NT2/D1 (cell line): ENCODE data around the gene USH2A.

ENCODE experiments used
- DNase-seq: peaks from one replicate; pipeline ENCODE4 v3.0.0-alpha.2; 2011; ENCODE audit warnings: low read depth, low spot score
- H3K27me3 ChIP-seq: 2 replicates; pipeline ENCODE4 v1.6.0; 2011; ENCODE audit warnings: mild to moderate bottlenecking; ENCODE audit not compliant: insufficient read length, insufficient read depth
- H3K36me3 ChIP-seq: 2 replicates; pipeline ENCODE4 v1.6.1; 2011; ENCODE audit warnings: mild to moderate bottlenecking, low read length, mixed read lengths; ENCODE audit not compliant: insufficient read depth, insufficient read length
- H3K4me1 ChIP-seq: 2 replicates; pipeline ENCODE4 v1.5.1; 2011; ENCODE audit not compliant: insufficient read depth, insufficient read length
- H3K4me3 ChIP-seq: 2 replicates; pipeline ENCODE4 v1.5.1; 2011; ENCODE audit warnings: low read depth; ENCODE audit not compliant: insufficient read length
- H3K9ac ChIP-seq: 2 replicates; pipeline ENCODE4 v1.6.0; 2011; ENCODE audit warnings: low read depth; ENCODE audit not compliant: insufficient read length
- H3K9me3 ChIP-seq: 2 replicates; pipeline ENCODE4 v1.5.1; 2011; ENCODE audit warnings: mild to moderate bottlenecking, low read length; ENCODE audit not compliant: insufficient read depth
- SUZ12 ChIP-seq: IDR thresholded peaks from 2 replicates; pipeline ENCODE4 v1.6.1; 2011; ENCODE audit not compliant: insufficient read length, insufficient read depth; ENCODE audit errors: extremely low read depth
- YY1 ChIP-seq: IDR thresholded peaks from 2 replicates; pipeline ENCODE4 v1.6.1; 2011; ENCODE audit not compliant: insufficient read length, insufficient read depth
- ZNF274 ChIP-seq: IDR thresholded peaks from 2 replicates; pipeline ENCODE4 v1.6.1; 2011; ENCODE audit warnings: mild to moderate bottlenecking, low read depth, low read length

The USH2A gene

DNA sequence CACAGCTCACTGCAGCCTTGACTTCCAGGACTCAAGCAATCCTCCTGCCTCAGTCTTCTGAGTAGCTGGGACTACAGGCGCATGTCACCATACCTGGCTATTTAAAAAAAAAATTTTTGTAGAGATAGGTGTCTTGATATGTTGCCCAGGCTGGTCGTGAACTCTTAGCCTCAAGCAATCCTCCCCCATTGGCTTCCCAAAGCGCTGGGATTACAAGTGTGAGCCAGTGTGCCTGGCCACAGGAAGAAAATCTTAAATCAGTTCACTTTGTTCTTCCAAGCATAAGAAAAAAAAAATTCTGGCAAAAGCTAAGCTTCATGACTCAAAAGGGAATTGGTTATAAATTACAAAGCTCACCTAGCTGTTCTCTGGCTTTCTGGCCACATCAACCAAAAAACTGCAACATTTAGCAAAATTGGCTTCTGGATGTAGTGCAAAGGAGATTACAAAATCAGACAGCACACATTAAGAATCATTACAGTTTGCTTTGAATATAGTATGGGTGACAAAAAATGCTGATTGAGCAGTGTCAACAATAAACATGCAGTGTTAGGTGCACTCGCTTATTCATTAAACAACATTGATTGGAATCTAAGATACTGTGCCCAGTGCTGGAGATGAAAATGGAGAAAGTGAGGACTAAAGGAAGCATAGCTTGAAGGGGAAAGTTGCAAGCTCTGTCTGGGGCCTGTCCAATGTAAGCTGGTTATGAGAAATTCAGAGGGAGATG, 779.5 kb downstream of the USH2A start:
- no peak for TF ChIP-seq SUZ12
- TF ChIP-seq ZNF274 = no peak
- no peak for TF ChIP-seq YY1
- Histone ChIP-seq H3K27me3 (no peaks in the 10 kb centered on the region), H3K9ac (no peak overlapping the region), H3K4me1 (no peaks in the 10 kb centered on the region), H3K4me3 (no peak overlapping the region), H3K36me3 (no peaks in the 10 kb centered on the region), H3K9me3 (no peaks in the 10 kb centered on the region)
- no peak for DNase-seq

- H3K4me3 ChIP-seq = no peak overlapping the region
- no peak for DNase-seq
- H3K27me3 ChIP-seq = no peaks in the 10 kb centered on the region
- H3K4me1 ChIP-seq = no peaks in the 10 kb centered on the region
- TF ChIP-seq YY1 (no peak), SUZ12 (no peak), ZNF274 (no peak)
- H3K9me3 ChIP-seq = no peaks in the 10 kb centered on the region
- no peaks in the 10 kb centered on the region for H3K36me3 ChIP-seq
- no peak overlapping the region for H3K9ac ChIP-seq
Measured at GRCh38 chr1:215640429-215641148, 782.7 kb downstream of the USH2A start.

DNA sequence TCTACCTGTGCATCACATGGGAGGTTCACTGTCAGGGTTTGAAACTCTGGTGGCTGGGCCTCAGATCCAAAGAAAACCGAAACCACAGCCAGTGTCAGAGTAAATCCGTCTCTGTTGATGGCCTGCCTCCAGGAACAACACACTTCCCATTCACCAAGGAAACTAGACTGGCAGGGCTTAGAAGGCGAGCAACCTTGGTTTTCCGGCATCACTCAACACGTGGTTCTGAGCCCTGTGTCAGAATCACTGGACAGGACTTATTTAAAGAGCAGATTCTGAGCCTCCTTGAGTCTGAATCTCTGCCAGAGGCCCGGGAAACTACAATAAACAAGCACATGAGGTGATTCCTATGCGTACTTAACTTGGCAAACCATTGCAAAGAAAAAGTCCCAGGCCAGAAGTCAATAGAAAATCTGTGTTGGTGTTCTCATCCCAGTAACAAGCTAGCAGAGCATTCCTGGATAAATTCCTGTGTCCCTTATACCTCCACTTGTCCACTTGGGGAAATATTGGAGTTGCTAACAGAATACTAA, 786.1 kb downstream of the USH2A start:
- Histone ChIP-seq H3K9ac (no peak overlapping the region), H3K9me3 (no peaks in the 10 kb centered on the region), H3K27me3 (no peaks in the 10 kb centered on the region), H3K4me1 (no peaks in the 10 kb centered on the region), H3K36me3 (no peaks in the 10 kb centered on the region), H3K4me3 (no peak overlapping the region)
- no peak for DNase-seq
- TF ChIP-seq SUZ12 (no peak), ZNF274 (no peak), YY1 (no peak)

DNA sequence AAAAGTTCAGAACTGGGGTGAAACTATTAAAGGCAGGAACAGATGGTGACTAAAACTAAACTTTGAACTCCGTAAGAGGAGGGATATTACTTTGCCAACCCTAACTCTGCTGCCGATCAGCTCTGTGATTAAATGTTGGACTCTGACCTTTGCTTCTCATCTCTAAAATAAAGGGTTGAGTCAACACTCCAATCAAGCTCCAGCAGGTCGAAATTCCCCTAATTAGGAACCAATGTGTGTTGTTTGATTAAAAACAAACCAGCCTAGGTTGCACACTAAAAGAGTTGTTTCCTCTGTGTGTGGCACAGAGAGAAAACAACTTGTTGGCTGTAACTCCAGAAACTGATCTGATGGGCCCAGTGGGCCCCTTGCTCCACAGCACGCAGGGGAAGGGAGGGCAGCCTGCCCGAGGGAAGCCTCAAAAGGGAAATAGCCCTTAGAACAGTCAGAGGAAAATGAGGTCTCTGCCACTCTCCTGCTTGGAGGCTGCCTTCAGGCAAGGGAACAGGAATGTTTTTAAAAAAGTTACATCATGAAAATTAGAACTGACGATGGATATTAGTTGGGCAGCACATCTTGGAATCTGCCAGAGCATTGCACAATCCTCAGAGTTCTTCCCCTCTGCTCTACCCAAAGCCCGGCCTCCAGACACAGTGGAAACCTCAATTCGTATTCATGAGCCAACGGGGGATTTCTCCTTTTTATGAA, 786.8 kb downstream of the USH2A start:
- TF ChIP-seq SUZ12 = no peak
- no peak for TF ChIP-seq ZNF274
- no peak for TF ChIP-seq YY1

GRCh38 chr1:215635827-215636226, 787.4 kb downstream of the USH2A start:
- Histone ChIP-seq H3K27me3 (no peaks in the 10 kb centered on the region), H3K4me1 (no peaks in the 10 kb centered on the region), H3K36me3 (no peaks in the 10 kb centered on the region), H3K4me3 (no peak overlapping the region), H3K9me3 (no peaks in the 10 kb centered on the region), H3K9ac (no peak overlapping the region)
- TF ChIP-seq SUZ12 (no peak), ZNF274 (no peak), YY1 (no peak)
- DNase-seq = no peak

More for the DNA sequence above, 786.8 kb downstream of the USH2A start:
- no peak overlapping the region for H3K4me3 ChIP-seq
- no peaks in the 10 kb centered on the region for H3K36me3 ChIP-seq
- no peak for DNase-seq
- no peaks in the 10 kb centered on the region for H3K27me3 ChIP-seq
- H3K9me3 ChIP-seq = no peaks in the 10 kb centered on the region
- H3K9ac ChIP-seq = no peak overlapping the region
- no peaks in the 10 kb centered on the region for H3K4me1 ChIP-seq

- no peaks in the 10 kb centered on the region for H3K4me1 ChIP-seq
- no peaks in the 10 kb centered on the region for H3K9me3 ChIP-seq
- no peaks in the 10 kb centered on the region for H3K27me3 ChIP-seq
- no peak for DNase-seq
- TF ChIP-seq ZNF274 (no peak), YY1 (no peak), SUZ12 (no peak)
- H3K9ac ChIP-seq = no peak overlapping the region
- H3K4me3 ChIP-seq = no peak overlapping the region
- no peaks in the 10 kb centered on the region for H3K36me3 ChIP-seq
Measured at GRCh38 chr1:215631489-215631888, 791.8 kb downstream of the USH2A start.
